ENCODE measurements around the gene C2orf92.

The C2orf92 gene

DNA sequence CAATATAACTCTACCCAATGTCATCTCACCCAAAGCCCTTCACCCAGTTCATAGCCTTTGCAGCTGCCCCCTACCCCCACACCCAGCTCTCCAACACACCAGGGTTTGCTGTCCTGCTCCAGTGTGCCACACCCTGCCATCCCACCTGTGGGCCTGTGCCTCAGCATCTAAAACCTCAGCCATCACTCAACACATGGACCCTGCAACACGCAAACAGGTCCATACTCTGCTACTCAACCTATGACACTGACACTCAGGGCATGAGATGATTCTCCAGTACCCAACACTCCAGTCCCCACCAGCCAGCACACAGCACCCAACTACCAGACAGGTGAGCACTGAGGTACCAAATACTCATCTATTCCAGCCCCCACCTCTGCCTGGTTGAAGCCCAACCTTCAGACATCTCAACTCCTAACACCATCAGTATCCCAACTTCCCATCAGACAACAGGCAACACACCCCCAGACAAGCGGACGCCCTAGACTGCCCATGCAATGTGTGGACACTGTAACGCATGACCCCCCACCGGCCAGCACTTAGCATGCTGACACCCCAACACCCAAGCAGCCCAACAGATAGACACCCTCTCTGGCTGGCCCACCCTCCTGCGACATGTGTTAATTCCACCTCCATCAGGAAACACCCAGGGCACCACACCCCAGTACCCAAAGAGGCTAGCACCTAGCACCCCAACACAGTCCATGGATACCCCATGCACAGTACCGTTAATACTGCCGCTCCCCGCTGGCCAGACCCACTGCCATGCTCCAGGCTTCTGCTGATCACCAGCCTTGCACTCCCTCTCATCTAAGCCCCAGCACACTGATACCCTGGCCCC is 68.9 kb downstream of the C2orf92 start:
- H3K4me3 ChIP-seq (ENCODE audit: low read depth, low read length): no peak overlapping the region
- TF ChIP-seq, protein P1, sequence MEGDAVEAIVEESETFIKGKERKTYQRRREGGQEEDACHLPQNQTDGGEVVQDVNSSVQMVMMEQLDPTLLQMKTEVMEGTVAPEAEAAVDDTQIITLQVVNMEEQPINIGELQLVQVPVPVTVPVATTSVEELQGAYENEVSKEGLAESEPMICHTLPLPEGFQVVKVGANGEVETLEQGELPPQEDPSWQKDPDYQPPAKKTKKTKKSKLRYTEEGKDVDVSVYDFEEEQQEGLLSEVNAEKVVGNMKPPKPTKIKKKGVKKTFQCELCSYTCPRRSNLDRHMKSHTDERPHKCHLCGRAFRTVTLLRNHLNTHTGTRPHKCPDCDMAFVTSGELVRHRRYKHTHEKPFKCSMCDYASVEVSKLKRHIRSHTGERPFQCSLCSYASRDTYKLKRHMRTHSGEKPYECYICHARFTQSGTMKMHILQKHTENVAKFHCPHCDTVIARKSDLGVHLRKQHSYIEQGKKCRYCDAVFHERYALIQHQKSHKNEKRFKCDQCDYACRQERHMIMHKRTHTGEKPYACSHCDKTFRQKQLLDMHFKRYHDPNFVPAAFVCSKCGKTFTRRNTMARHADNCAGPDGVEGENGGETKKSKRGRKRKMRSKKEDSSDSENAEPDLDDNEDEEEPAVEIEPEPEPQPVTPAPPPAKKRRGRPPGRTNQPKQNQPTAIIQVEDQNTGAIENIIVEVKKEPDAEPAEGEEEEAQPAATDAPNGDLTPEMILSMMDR (IDR thresholded peaks at IDR 0.05; ENCODE audit: low read depth, low read length, missing control alignments): no peak
- DNase-seq (ENCODE audit: low read depth): no peak

DNA sequence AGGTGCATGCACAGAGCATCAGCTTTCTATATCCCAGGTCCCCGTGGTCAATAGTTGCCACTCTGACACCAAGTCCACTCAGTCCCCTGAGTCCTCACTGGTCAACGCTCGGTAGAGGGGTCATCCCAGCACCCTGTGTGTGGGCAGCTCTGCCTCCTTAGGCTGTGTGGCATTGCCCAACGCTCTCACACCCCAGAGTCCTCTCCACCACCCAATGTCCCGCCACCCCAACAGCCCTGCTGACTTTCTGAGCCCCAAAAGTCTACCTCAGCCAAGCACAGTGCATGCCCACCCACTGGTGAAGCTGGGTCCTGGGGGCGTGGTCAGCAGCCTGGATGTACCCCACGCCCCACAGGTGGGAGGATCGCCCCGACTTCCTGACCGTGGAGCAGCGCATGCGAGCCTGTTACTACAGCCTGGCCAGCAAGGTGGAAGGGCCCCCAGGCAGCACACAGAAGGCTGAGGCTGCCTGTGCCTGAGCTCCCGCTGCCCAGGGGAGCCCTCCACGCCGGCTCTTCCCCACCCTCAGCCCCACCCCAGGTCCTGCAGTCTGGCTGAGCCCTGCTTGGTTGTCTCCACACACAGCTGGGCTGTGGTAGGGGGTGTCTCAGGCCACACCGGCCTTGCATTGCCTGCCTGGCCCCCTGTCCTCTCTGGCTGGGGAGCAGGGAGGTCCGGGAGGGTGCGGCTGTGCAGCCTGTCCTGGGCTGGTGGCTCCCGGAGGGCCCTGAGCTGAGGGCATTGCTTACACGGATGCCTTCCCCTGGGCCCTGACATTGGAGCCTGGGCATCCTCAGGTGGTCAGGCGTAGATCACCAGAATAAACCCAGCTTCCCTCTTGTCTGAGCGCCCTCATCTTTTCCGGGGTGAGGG is 69.7 kb downstream of the C2orf92 start:
- DNase-seq (ENCODE audit: low read depth): no peak
- H3K4me3 ChIP-seq (ENCODE audit: low read depth, low read length): no peak overlapping the region
- TF ChIP-seq, protein P1 (IDR thresholded peaks at IDR 0.05; ENCODE audit: low read depth, low read length, missing control alignments): no peak

DNA sequence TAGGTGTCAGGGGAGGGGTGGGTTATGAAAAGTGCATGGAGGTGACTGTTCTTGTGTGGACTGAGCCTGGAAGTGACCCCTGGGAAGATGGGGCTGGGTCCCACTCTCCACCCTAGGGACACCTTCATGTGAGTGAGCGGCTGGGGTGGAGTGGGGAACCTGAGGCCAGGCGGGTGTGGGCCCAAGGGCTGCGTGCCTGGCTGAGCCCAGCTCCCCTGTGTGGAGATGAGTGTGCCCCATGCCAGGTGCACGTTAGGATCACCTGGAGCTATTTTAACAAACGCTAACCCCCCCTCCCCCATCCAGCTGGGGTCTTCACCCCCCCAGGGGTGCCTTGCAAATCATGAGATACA is 70.4 kb downstream of the C2orf92 start:
- no peak overlapping the region for H3K4me3 ChIP-seq (ENCODE audit: low read depth, low read length)
- no peak for DNase-seq (ENCODE audit: low read depth)
- TF ChIP-seq, protein P1 (IDR thresholded peaks at IDR 0.05; ENCODE audit: low read depth, low read length, missing control alignments): no peak

DNA sequence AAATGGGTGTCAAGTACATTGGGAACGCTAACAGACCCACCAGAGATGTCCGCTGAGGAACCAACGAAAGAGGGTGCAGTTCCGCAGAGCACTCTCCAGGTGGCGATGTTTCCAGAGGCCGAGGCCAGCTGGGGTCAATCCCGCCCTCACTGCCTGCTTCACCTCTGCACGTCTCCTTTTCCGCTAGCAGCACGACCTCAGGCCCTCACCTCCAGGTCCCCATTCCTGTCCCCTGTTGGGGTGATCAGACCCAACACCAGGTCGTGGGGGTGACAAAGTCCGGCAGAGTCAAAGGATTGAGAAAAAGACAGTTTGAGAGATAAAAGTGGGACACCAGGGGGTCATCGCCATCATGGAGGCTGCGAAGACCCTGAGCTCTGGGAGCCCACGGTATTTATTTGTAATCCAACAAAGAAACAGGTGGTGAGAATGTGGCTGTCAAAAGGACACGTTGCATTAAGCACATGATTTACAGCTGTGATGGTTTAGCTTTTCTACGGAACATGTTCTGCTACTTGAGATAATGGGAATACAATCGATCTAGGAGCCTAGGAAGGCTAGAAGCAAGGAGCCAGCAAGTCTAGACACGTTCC is 71.2 kb downstream of the C2orf92 start:
- DNase-seq (ENCODE audit: low read depth): no peak
- TF ChIP-seq, protein P1 (IDR thresholded peaks at IDR 0.05; ENCODE audit: low read depth, low read length, missing control alignments): peak; percentile 89
- H3K4me3 ChIP-seq (ENCODE audit: low read depth, low read length): no peak overlapping the region

DNA sequence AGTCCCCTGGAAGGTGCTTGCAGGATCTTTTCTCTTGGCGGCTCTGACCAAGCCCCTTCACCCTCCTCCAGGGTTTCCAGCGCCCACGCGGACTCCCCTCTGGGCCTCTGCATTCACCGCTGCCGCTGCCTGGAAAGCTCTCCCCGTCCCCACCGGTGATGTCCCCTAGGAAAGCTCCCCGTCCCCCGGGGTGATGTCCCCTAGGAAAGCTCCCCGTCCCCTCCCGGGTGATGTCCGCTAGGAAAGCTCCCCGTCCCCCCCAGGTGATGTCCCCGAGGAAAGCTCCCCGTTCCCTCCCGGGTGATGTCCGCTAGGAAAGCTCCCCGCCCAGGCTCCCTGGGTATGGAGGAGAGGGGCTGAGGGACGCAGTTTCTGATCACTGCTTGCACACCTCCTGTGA is 71.7 kb downstream of the C2orf92 start:
- TF ChIP-seq, protein P1 (IDR thresholded peaks at IDR 0.05; ENCODE audit: low read depth, low read length, missing control alignments): no peak
- no peak overlapping the region for H3K4me3 ChIP-seq (ENCODE audit: low read depth, low read length)
- no peak for DNase-seq (ENCODE audit: low read depth)

DNA sequence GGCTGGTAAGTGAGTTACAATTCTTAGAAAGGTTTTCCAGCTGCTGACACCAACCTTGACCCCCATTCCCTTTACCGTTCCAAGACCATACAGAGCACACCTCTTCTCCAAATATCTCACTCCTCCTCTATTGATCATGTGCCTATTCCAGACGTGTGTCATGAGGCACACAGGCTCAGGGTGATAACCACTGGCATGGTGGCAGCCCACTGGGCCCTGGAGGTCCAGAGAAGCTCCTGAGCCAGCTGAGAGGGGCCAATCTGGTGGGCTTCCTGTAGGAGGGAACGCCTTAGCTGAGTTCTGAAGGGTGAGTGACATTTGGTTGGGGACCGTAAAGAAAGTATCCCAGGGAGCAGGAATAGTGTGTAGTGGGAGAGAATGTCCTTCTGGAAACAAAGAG is 72.2 kb downstream of the C2orf92 start:
- no peak for DNase-seq (ENCODE audit: low read depth)
- no peak overlapping the region for H3K4me3 ChIP-seq (ENCODE audit: low read depth, low read length)
- TF ChIP-seq, protein P1 (IDR thresholded peaks at IDR 0.05; ENCODE audit: low read depth, low read length, missing control alignments): no peak
